Nephron progenitor cell (in vitro differentiated cells): ENCODE measurements around the gene PIP5K1B.

Source experiments
- DNase-seq: peaks from one replicate; pipeline ENCODE4 v3.0.0; 2021
- H3K27ac Mint-ChIP-seq: 2 replicates; pipeline ENCODE4 v1.8.0; 2021; ENCODE audit warnings: mild to moderate bottlenecking, moderate library complexity, mixed read lengths
- H3K27me3 Mint-ChIP-seq: 2 replicates; pipeline ENCODE4 v1.8.0; 2021; ENCODE audit warnings: mild to moderate bottlenecking, low read depth, mixed read lengths; ENCODE audit not compliant: poor library complexity
- H3K36me3 Mint-ChIP-seq: 2 replicates; pipeline ENCODE4 v1.8.0; 2021; ENCODE audit warnings: low read depth, mixed read lengths
- H3K4me1 Mint-ChIP-seq: 2 replicates; pipeline ENCODE4 v1.8.0; 2021; ENCODE audit warnings: mixed read lengths
- H3K4me3 Mint-ChIP-seq: 2 replicates; pipeline ENCODE4 v1.8.0; 2021; ENCODE audit warnings: mild to moderate bottlenecking, moderate library complexity, mixed read lengths
- H3K9me3 Mint-ChIP-seq: 2 replicates; pipeline ENCODE4 v1.8.0; 2021; ENCODE audit warnings: mild to moderate bottlenecking, moderate library complexity, mixed read lengths
- CTCF ChIP-seq: fragments of 200-600 bp; sonication (generic); IDR thresholded peaks from 2 replicates; pipeline ENCODE4 v1.5.0; 2021; ENCODE audit warnings: antibody characterized with exemption

PIP5K1B gene

GRCh38 chr9:68931821-68932220 is 226.8 kb downstream of the PIP5K1B start:
- TF ChIP-seq CTCF, result no peak
- Mint-ChIP-seq H3K4me3 (no peak overlapping the region), H3K27me3 (peaks cover 3% of the 10 kb centered on the region), H3K27ac (peak overlapping the region; percentile 83), H3K9me3 (no peaks in the 10 kb centered on the region), H3K36me3 (peaks cover 9% of the 10 kb centered on the region), H3K4me1 (peaks cover 56% of the 10 kb centered on the region)
- DNase-seq, result no peak

GRCh38 chr9:68932458-68932857 is 227.4 kb downstream of the PIP5K1B start:
- H3K4me1 Mint-ChIP-seq, result peaks cover 56% of the 10 kb centered on the region
- peak overlapping the region; percentile 46 for H3K27ac Mint-ChIP-seq
- no peak for TF ChIP-seq CTCF

GRCh38 chr9:68933434-68934328 is 228.6 kb downstream of the PIP5K1B start:
- no peak for TF ChIP-seq CTCF
- H3K4me3 Mint-ChIP-seq, result peak overlapping the region; percentile 33
- H3K36me3 Mint-ChIP-seq, result peaks cover 26% of the 10 kb centered on the region
- peak; percentile 4 for DNase-seq
- peaks cover 17% of the 10 kb centered on the region for H3K9me3 Mint-ChIP-seq
- peak overlapping the region; percentile 96 for H3K27ac Mint-ChIP-seq
- peaks cover 3% of the 10 kb centered on the region for H3K27me3 Mint-ChIP-seq
- peaks cover 60% of the 10 kb centered on the region for H3K4me1 Mint-ChIP-seq

More at GRCh38 chr9:68932458-68932857, 227.4 kb downstream of the PIP5K1B start:
- Mint-ChIP-seq H3K27me3 (peaks cover 3% of the 10 kb centered on the region), H3K9me3 (peaks cover 5% of the 10 kb centered on the region), H3K36me3 (peaks cover 13% of the 10 kb centered on the region), H3K4me3 (no peak overlapping the region)
- DNase-seq, result no peak

GRCh38 chr9:68934329-68934644 is 229.2 kb downstream of the PIP5K1B start:
- H3K9me3 Mint-ChIP-seq, result peaks cover 20% of the 10 kb centered on the region
- H3K27ac Mint-ChIP-seq, result peak overlapping the region; percentile 96
- no peak for DNase-seq
- peaks cover 29% of the 10 kb centered on the region for H3K36me3 Mint-ChIP-seq
- no peak for TF ChIP-seq CTCF
- peaks cover 3% of the 10 kb centered on the region for H3K27me3 Mint-ChIP-seq
- H3K4me3 Mint-ChIP-seq, result peak overlapping the region; percentile 17
- H3K4me1 Mint-ChIP-seq, result peaks cover 65% of the 10 kb centered on the region

- peaks cover 20% of the 10 kb centered on the region for H3K9me3 Mint-ChIP-seq
- H3K4me1 Mint-ChIP-seq, result peaks cover 21% of the 10 kb centered on the region
- no peak overlapping the region for H3K4me3 Mint-ChIP-seq
- peaks cover 21% of the 10 kb centered on the region for H3K36me3 Mint-ChIP-seq
- no peak for TF ChIP-seq CTCF
- no peak for DNase-seq
- no peak overlapping the region for H3K27ac Mint-ChIP-seq
- H3K27me3 Mint-ChIP-seq, result peaks cover 6% of the 10 kb centered on the region
These were observed 235.5 kb downstream of the PIP5K1B start for GRCh38 chr9:68940573-68940972.
